SK-N-SH treated with all-trans-retinoic acid at 6 μM for 48 hours (cell line): Measurements from ENCODE around the gene CMKLR1.

Source experiments
- CSDC2 ChIP-seq: fragments of 250-450 bp; sonication (Bioruptor Pico); IDR thresholded peaks from 2 replicates; pipeline ENCODE4 v1.5.0; 2020; ENCODE audit warnings: mild to moderate bottlenecking, moderate library complexity
- OSR1 ChIP-seq: fragments of 250-450 bp; sonication (Bioruptor Pico); IDR thresholded peaks from 2 replicates; pipeline ENCODE4 v1.8.0; 2022; ENCODE audit warnings: moderate library complexity, mild to moderate bottlenecking, inconsistent platforms
- PPARA ChIP-seq: fragments of 250-450 bp; sonication (Bioruptor Pico); IDR thresholded peaks from 2 replicates; pipeline ENCODE4 v1.5.0; 2020; ENCODE audit warnings: mild to moderate bottlenecking, borderline replicate concordance
- RARB ChIP-seq: fragments of 250-450 bp; sonication (Bioruptor Pico); IDR thresholded peaks from 2 replicates; pipeline ENCODE4 v1.8.0; 2021; ENCODE audit warnings: mild to moderate bottlenecking, moderate library complexity
- ZC3H10 ChIP-seq: fragments of 250-450 bp; sonication (Bioruptor Pico); IDR thresholded peaks from 2 replicates; pipeline ENCODE4 v1.5.1; 2021; ENCODE audit warnings: mild to moderate bottlenecking, moderate library complexity
- ZFP30 ChIP-seq: fragments of 450-650 bp; formaldehyde crosslinking; IDR thresholded peaks from 2 replicates; pipeline ENCODE4 v1.5.0; 2022; ENCODE audit warnings: mild to moderate bottlenecking, moderate library complexity
- ZNF565 ChIP-seq: fragments of 450-650 bp; formaldehyde crosslinking; conservative IDR thresholded peaks from 2 replicates; pipeline ENCODE4 v1.5.0; 2020; ENCODE audit warnings: low read depth, mild to moderate bottlenecking, moderate library complexity
- ZNF70 ChIP-seq: fragments of 450-650 bp; formaldehyde crosslinking; IDR thresholded peaks from 2 replicates; pipeline ENCODE4 v1.5.0; 2020; ENCODE audit warnings: mild to moderate bottlenecking, moderate library complexity
- TF ChIP-seq, protein P1 (sequence below): fragments of 250-450 bp; sonication (Bioruptor Pico); IDR thresholded peaks from 2 replicates; pipeline ENCODE4 v1.5.1; 2021; ENCODE audit warnings: mild to moderate bottlenecking, moderate library complexity
- TF ChIP-seq, protein P2 (sequence below): fragments of 250-450 bp; sonication (Bioruptor Pico); IDR thresholded peaks from 2 replicates; pipeline ENCODE4 v1.5.1; 2020; ENCODE audit warnings: low read depth, mild to moderate bottlenecking, moderate library complexity
- TF ChIP-seq, protein P3 (sequence below): fragments of 250-450 bp; sonication (Bioruptor Pico); IDR thresholded peaks from 2 replicates; pipeline ENCODE4 v1.8.0; 2020; ENCODE audit warnings: mild to moderate bottlenecking, moderate library complexity, borderline replicate concordance
- TF ChIP-seq, protein P4 (sequence below): fragments of 250-450 bp; sonication (Bioruptor Pico); IDR thresholded peaks from 2 replicates; pipeline ENCODE4 v1.5.0; 2020; ENCODE audit warnings: mild to moderate bottlenecking, moderate library complexity

DNA sequence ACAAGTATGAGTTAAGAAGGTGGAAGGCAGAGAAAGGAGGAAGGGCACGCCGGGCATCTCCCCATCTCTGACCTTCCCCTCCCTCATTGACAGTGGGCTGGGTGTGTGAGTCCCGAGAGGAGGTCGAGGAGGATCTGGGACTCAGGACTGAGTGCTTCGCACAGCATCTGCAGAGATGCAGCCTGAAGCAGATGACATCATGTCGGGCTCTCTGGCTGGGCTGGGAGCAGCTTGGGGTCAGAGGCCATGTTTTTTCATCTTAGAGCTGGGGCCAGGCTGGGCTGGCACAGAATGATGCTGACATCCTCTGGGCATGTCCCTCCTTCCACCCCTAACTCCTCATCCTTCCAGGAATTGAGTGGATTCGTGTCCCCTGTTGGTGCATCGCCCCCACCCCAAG, 43.5 kb downstream of the CMKLR1 start:
- TF ChIP-seq, protein P1, sequence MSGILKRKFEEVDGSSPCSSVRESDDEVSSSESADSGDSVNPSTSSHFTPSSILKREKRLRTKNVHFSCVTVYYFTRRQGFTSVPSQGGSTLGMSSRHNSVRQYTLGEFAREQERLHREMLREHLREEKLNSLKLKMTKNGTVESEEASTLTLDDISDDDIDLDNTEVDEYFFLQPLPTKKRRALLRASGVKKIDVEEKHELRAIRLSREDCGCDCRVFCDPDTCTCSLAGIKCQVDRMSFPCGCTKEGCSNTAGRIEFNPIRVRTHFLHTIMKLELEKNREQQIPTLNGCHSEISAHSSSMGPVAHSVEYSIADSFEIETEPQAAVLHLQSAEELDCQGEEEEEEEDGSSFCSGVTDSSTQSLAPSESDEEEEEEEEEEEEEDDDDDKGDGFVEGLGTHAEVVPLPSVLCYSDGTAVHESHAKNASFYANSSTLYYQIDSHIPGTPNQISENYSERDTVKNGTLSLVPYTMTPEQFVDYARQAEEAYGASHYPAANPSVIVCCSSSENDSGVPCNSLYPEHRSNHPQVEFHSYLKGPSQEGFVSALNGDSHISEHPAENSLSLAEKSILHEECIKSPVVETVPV (CRISPR knock-in tag), result no peak
- TF ChIP-seq ZFP30 (no peak), RARB (CRISPR knock-in tag) (no peak), ZC3H10 (CRISPR knock-in tag) (no peak), OSR1 (no peak), ZNF565 (CRISPR knock-in tag) (no peak), ZNF70 (no peak), CSDC2 (CRISPR knock-in tag) (no peak), PPARA (no peak)
- TF ChIP-seq, protein P2, sequence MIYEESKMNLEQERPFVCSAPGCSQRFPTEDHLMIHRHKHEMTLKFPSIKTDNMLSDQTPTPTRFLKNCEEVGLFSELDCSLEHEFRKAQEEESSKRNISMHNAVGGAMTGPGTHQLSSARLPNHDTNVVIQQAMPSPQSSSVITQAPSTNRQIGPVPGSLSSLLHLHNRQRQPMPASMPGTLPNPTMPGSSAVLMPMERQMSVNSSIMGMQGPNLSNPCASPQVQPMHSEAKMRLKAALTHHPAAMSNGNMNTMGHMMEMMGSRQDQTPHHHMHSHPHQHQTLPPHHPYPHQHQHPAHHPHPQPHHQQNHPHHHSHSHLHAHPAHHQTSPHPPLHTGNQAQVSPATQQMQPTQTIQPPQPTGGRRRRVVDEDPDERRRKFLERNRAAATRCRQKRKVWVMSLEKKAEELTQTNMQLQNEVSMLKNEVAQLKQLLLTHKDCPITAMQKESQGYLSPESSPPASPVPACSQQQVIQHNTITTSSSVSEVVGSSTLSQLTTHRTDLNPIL (CRISPR knock-in tag), result no peak
- TF ChIP-seq, protein P3, sequence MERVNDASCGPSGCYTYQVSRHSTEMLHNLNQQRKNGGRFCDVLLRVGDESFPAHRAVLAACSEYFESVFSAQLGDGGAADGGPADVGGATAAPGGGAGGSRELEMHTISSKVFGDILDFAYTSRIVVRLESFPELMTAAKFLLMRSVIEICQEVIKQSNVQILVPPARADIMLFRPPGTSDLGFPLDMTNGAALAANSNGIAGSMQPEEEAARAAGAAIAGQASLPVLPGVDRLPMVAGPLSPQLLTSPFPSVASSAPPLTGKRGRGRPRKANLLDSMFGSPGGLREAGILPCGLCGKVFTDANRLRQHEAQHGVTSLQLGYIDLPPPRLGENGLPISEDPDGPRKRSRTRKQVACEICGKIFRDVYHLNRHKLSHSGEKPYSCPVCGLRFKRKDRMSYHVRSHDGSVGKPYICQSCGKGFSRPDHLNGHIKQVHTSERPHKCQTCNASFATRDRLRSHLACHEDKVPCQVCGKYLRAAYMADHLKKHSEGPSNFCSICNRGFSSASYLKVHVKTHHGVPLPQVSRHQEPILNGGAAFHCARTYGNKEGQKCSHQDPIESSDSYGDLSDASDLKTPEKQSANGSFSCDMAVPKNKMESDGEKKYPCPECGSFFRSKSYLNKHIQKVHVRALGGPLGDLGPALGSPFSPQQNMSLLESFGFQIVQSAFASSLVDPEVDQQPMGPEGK, result no peak
- TF ChIP-seq, protein P4, sequence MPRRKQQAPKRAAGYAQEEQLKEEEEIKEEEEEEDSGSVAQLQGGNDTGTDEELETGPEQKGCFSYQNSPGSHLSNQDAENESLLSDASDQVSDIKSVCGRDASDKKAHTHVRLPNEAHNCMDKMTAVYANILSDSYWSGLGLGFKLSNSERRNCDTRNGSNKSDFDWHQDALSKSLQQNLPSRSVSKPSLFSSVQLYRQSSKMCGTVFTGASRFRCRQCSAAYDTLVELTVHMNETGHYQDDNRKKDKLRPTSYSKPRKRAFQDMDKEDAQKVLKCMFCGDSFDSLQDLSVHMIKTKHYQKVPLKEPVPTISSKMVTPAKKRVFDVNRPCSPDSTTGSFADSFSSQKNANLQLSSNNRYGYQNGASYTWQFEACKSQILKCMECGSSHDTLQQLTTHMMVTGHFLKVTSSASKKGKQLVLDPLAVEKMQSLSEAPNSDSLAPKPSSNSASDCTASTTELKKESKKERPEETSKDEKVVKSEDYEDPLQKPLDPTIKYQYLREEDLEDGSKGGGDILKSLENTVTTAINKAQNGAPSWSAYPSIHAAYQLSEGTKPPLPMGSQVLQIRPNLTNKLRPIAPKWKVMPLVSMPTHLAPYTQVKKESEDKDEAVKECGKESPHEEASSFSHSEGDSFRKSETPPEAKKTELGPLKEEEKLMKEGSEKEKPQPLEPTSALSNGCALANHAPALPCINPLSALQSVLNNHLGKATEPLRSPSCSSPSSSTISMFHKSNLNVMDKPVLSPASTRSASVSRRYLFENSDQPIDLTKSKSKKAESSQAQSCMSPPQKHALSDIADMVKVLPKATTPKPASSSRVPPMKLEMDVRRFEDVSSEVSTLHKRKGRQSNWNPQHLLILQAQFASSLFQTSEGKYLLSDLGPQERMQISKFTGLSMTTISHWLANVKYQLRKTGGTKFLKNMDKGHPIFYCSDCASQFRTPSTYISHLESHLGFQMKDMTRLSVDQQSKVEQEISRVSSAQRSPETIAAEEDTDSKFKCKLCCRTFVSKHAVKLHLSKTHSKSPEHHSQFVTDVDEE (CRISPR knock-in tag), result no peak
